ENCODE results near the gene KIFC1. TPM values are rescaled to one million over a fixed set of nuclear protein-coding genes. Genes with fewer than 3 reads are reported as not detected.
"Not testable (repeated sequence)": the region's sequence is repeated elsewhere in the genome, so short reads cannot be mapped to it uniquely, and the experiment has no call there.

Gene KIFC1
- total and polyA plus RNA-seq, 2 of the 4 experiments (the other 2 are of a cell fraction) = 33.9 to 40.6 TPM

- dilution Hi-C loops (cut with HindIII; ENCODE audit: low sequenced_read_pairs, unreplicated experiment); H3K9ac ChIP-seq (ENCODE audit: low read depth, low read length); H3K4ac ChIP-seq (ENCODE audit: low read depth, low read length); H2AK5ac ChIP-seq (ENCODE audit: low read depth, low read length); H2BK15ac ChIP-seq (ENCODE audit: low read depth, low read length); H3K4me3 ChIP-seq (ENCODE audit: insufficient read depth, low read depth, low read length); ATAC-seq (ENCODE audit: low read depth); H3K9me3 ChIP-seq (ENCODE audit: control insufficient read depth, insufficient read depth, low read length); DNase-seq; H4K20me1 ChIP-seq (ENCODE audit: insufficient read depth, low read length); H3K4me2 ChIP-seq (ENCODE audit: low read depth, low read length); H2AK9ac ChIP-seq (replicated peaks; ENCODE audit: low read depth, low read length, poor library complexity); H3K18ac ChIP-seq (ENCODE audit: low read depth, low read length); H2AFZ ChIP-seq (replicated peaks; ENCODE audit: low read length, poor library complexity); H3K56ac ChIP-seq (ENCODE audit: extremely low read depth, insufficient read depth, low read length); H4K5ac ChIP-seq (ENCODE audit: low read depth, low read length); H3K9me1 ChIP-seq (ENCODE audit: insufficient read depth, low read length); H4K91ac ChIP-seq (ENCODE audit: insufficient read depth, low read depth, low read length); H3K23ac ChIP-seq (ENCODE audit: low read depth, low read length); H2BK5ac ChIP-seq (ENCODE audit: low read depth, low read length, poor library complexity, severe bottlenecking); POLR2A ChIA-PET (ENCODE audit: unreplicated experiment); H3K27ac ChIP-seq (ENCODE audit: insufficient read depth, low read length); in situ Hi-C loops (cut with MboI; ENCODE audit: low sequenced_read_pairs); H3K27me3 ChIP-seq (ENCODE audit: control insufficient read depth, insufficient read depth, low read length); H3K4me1 ChIP-seq (ENCODE audit: control insufficient read depth, insufficient read depth, low read length); H2BK20ac ChIP-seq (ENCODE audit: low read depth, low read length); H3K14ac ChIP-seq (replicated peaks; ENCODE audit: low read depth, low read length); CTCF ChIA-PET; intact Hi-C loops (cut with micrococcal nuclease); H2BK120ac ChIP-seq (ENCODE audit: low read depth, low read length); H4K8ac ChIP-seq (ENCODE audit: low read depth in 2 of 2, low read length in 2 of 2); BruUV-seq (replicated peaks): not testable (repeated sequence)
- no CpG with 5 or more reads among the region's 6 CpGs for WGBS, 2 experiments (ENCODE audit: extremely low coverage in 2 of 2, insufficient read length in 1 of 2)
- Histone ChIP-seq H3K79me1 (ENCODE audit: low read depth in 1 of 2, low read length in 2 of 2) (peaks cover 37 to 56% of the 10 kb centered on the region in 2 experiments), H3K36me3 (ENCODE audit: control insufficient read depth, insufficient read depth, low read length) (peaks cover 15% of the 10 kb centered on the region)
These were observed 8.3 kb downstream of the KIFC1 start for GRCh38 chr6:33399881-33400280.
